ENCODE measurements around the gene NBEAL1.
"Not testable (repeated sequence)": the region's sequence is repeated elsewhere in the genome, so short reads cannot be mapped to it uniquely, and the experiment has no call there.

The NBEAL1 gene

DNA sequence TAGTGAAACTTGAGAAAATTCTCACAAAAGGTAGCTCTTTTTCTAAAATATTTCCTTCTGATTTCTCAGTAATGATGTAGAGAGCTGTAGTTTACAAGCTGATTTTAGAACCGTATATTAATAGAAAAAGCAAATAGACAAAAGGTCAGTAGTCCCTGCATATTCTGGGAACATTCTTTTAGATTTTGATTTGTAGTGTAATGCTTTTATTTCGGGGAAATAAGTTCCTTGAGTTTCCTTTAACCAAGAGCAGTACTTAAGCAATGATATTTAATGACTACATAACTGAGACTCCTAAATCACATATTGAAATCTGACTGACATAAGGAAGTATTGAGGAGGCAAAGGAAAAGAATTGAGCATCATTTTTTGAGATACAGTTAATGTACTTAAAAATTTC lies 22.4 kb downstream of the NBEAL1 start:
- in situ Hi-C loops (cut with HindIII; ENCODE audit: low sequenced_read_pairs): loop anchor here (10.0 kb wide), 1 partner anchor 58 kb away; no protein-coding TSS in a partner anchor

DNA sequence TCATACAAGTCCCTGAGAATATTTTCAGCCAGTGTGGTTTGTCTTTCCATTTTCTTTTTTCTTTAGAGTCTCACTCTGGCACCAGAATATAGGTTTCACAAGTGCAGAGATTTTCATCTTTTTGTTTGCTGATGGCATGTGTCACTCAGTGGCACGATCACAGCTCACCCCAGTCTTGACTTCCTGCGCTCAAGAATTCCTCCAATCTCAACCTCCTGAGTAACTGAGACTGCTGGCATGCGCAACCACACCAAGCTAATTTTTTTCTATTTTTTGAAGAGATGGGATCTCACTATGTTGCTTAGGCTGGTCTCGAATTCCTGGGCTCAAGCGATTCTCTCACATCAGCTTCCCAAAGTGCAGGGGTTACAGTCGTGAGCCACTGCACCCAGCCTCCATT lies 23.9 kb downstream of the NBEAL1 start:
- in situ Hi-C loops (cut with HindIII; ENCODE audit: low sequenced_read_pairs): loop anchor here (10.0 kb wide), 1 partner anchor 56 kb away; no protein-coding TSS in a partner anchor

DNA sequence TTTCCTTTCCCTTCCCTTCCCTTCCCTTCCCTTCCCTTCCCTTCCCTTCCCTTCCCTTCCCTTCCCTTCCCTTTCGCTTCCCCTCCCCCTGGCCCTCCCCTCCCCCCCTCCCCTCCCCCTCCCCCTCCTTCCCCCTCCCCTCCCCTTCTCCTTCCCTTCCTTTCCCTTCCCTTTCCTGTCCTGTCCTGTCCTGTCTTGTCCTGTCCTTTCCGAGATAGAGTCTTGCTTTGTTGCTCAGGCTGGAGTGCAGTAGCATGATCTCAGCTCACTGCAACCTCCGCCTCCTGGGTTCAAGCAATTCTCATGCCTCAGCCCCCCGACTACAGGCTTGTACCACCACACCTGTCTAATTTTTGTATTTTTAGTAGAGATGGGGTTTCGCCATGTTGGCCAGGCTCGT lies 24.5 kb downstream of the NBEAL1 start:
- in situ Hi-C loops (cut with HindIII; ENCODE audit: low sequenced_read_pairs): loop anchor here (10.0 kb wide), 1 partner anchor 56 kb away; no protein-coding TSS in a partner anchor

DNA sequence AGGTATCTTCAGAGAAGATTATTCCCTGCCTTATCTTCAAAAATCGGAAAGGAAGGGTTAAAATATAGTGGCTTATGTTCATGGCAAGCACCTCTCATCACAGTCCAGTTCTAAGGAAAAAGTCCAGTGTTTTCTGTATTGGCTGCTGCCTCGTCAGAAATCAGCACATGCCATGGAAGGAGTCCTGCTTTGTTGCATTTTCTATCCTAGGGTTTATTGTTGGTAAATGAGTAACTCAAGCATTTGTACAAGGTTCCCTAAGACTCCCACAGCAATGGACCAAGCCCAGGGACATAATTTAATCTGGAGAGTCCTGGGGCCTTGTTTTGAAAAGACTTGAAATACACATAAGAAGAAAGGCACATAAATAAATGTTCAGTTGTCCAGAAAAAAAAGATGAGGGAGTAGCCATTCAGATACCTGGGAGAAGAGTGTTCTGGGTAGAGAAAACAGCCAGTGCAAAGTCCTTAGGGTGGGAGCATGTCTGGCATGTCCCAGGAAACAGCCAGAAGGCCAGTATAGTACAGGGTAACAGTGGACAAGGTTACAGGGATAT lies 26.4 kb downstream of the NBEAL1 start:
- in situ Hi-C loops (cut with HindIII; ENCODE audit: low sequenced_read_pairs): no loop called here

DNA sequence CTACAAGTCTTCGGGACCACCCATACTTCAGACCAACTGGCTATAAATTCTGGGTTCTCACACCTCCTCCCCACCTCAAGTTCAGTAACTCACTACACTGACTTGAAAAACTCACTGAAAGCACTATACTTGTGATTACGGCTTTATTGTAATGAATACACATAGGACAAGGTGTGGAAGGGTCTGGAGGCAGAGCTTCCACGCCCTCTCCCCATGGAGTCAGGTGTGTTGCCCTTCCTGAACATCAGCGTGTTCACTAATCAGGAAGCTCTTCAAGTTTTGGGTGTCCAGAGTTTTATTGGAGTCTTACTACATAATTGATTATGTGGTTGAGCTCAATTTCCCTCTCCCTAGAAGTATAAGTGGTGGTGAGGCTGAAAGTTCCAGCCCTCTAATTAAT lies 27.5 kb downstream of the NBEAL1 start:
- in situ Hi-C loops (cut with HindIII; ENCODE audit: low sequenced_read_pairs): no loop called here

DNA sequence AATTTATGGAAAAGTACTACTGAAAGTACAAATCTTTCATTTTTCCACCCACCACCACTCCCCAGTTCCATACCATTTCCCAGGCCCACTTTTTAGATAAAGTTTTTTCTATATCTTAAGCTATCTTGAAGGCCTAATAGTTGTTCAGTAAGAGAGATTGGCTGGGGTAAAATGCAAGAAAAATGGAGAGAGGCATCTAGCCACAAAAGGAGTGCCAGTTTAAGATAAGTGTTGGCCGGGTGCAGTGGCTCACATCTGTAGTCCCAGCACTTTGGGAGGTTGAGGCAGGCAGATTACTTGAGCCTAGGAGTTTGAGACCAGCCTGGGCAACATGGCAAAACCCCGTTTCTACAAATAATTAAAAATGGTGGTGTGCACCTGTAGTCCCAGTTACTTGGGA lies 28.6 kb downstream of the NBEAL1 start:
- in situ Hi-C loops (cut with HindIII; ENCODE audit: low sequenced_read_pairs): no loop called here

DNA sequence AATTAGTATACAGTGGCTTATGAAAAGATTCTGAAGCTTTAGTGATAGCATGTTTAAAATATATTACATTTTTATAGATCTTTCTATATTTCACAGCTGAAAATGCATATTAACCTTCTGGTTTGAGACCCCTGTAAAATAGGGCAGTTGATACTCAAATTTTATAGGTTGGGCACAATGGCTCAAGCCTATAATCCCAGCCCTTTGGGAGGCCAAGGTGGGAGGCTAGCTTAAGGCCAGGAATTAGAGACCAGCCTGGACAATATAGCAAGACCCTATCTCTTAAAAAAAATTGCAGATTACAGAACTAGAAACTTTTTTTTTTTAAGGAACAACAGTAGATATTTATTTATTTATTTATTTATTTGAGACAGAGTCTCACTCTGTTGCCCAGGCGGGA lies 31.2 kb downstream of the NBEAL1 start:
- in situ Hi-C loops (cut with HindIII; ENCODE audit: low sequenced_read_pairs): no loop called here

DNA sequence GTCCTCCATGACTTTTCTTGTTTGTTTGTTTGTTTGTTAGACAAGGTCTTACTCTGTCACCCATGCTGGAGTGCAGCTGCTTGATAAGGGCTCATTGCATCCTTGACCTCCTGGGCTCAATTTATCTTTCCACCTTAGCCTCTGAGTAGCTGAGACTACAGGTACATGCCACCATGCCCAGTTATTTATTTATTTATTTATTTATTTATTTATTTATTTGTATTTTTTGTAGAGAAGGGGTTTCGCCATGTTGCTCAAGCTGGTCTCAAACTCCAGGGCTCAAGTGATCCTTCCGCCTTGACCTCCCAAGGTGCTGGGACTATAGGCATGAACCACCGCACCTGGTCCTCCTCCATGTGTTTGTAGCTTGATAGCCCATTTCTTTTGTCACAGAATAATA lies 37.9 kb downstream of the NBEAL1 start:
- in situ Hi-C loops (cut with HindIII; ENCODE audit: low sequenced_read_pairs): no loop called here

DNA sequence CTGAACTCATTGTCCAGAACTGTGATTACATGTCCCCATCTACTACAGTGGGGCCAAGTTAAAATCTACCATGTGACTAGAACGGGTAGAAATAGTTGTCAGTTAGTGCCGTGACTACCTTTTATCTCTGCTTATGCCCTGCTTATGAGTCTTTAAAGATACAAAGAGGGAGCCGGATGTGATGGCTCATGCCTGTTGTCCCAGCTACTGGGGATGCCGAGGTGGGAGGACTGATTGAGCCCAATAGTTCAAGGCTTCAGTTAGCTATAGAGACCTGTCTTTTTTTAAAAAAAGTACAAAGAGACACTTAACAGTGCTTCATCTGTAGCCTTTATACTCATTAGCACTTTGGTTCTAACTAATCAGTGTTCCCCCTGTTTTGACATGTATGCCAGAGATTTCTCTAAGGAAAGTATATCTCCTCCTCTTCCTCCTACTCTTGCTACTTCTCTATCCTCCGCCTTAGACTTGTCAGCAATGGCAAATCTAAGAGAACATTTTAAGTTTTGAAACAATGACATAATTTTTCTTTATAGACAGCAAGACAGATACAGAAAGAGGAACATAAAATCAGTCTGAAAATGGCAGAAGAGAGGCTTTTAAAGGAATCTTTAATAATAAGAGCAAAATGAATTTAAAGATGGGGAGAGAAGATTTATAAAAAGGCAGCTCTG lies 45.0 kb downstream of the NBEAL1 start:
- in situ Hi-C loops (cut with HindIII; ENCODE audit: low sequenced_read_pairs): no loop called here

DNA sequence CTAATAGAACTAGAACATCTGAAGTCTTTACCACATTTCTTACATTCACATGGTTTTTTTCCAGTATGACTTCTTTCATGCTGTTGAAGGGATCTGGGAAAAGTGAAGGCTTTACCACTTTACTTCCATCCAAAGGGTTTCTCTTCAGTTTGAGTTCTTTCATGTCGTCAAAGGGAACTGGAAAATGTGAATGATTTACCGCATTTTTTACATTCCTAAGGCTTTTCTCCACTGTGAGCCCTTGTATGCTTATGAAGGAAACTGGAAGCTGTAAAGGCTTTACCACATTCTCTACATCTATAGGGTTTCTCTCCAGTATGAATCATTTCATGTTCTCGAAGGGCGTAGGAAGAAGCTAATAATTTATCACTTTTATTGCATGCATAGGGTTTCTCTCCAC lies 46.7 kb downstream of the NBEAL1 start:
- in situ Hi-C loops (cut with HindIII; ENCODE audit: low sequenced_read_pairs): no loop called here

DNA sequence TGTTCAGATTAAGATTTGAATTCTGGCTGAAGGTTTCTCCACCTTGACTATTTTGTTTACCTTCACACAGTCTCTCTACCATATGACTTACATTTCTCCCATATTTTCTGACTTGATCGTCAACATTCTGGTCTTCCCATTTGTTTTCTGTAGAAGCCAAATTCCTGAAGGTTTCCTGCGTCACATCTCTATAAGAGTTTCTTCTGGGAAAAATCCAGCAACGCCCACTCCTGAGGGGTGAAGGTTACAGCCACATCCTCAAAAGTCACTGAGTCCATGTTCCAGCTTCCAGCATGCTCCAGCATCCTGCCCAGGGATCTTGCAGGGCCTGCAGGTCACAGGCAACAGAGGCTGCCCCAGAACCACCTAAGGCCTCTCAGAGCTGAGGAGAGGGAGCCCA lies 47.5 kb downstream of the NBEAL1 start:
- in situ Hi-C loops (cut with HindIII; ENCODE audit: low sequenced_read_pairs): no loop called here

DNA sequence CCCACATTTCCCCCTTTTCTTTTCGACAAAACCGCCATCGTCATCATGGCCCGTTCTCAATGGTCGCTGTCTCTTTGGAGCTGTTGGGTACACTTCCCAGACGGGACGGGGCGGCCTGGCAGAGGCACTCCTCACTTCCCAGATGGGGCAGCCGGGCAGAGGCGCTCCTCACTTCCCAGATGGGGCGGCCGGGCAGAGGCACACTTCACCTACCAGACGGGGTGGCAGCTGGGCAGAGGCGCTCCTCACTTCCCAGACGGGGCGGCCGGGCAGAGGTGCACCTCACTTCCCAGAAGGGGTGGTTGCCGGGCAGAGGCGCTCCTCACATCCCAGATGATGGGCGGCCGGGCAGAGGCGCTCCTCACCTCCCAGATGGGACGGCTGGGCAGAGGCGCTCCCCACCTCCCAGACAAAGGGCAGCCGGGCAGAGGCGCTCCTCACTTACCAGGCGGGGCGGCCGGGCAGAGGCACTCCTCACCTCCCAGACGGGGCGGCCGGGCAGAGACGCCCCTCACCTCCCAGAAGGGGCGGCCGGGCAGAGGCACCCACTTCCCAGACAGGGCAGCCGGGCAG lies 51.9 kb downstream of the NBEAL1 start:
- in situ Hi-C loops (cut with HindIII; ENCODE audit: low sequenced_read_pairs): not testable (repeated sequence)

DNA sequence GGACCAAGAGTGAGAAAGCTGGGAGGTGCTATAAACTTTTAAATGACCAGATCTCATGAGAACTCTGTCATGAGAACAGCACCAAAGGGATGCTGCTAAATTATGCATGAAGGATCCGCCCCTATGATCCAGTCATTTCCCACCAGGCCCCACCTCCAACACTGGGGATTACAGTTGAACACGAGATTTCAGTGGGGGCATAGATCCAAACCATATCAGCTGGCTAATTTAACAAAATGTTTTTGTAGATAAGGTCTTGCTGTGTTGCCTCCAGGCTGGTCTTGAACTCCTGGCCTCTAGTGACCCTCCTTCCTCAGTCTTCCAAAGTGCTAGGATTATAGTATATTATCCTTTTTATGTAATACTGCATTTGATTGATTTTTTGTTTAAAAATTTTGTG lies 56.0 kb downstream of the NBEAL1 start:
- in situ Hi-C loops (cut with HindIII; ENCODE audit: low sequenced_read_pairs): no loop called here

DNA sequence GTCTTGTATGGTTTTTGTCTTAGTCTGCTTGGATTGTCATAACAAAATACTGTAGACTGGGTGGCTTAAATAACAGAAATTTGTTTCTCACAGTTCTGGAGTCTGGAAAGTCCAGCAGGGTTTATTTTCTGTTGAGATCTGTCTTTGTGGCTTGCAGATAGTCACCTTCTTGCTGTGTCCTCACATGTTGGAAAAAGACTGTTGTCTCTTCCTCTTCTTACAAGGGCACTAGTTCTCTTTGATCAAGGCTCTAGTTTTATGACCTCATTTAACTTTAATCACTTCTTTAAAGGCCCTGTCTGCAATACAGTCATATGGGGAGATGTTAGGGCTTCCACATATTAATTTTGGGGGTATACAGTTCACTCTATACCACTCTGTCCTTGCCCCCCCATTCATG lies 56.5 kb downstream of the NBEAL1 start:
- in situ Hi-C loops (cut with HindIII; ENCODE audit: low sequenced_read_pairs): no loop called here

DNA sequence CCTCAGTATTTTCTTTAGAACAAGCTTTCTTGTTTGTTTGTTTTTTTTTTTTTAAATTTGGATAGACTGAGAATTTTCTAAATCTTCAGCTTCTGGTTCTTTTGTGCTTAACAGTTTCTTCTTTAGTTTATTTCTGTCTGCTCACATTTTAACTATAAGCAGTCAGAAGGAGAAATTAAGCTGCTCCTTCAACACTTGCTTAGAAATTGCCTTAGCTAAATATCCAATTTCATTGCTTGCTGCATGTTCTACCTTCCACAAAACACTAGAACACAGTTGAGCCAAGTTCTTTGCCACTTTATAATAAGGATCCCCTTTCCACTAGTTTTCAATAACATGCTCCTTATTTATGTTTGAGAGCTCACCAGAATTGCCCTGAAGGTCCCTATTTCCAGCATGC lies 57.7 kb downstream of the NBEAL1 start:
- in situ Hi-C loops (cut with HindIII; ENCODE audit: low sequenced_read_pairs): no loop called here

DNA sequence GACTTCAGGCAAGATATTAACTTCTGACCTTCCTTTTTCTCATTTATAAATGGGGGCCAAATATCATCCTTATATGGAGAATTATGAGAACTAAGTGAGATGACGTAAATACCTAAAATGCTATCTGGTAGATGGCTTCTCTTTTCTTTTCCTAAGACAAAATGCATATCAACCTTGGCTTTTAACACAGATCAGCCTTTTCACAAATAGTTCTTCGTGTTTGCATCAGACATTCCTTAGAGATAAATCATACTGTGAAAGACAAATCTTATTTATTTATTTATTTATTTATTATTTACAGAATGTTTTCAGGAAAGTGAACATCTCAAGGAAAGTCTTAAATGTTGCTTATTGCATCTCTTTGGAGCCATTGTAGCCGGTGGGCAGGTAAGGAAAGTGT lies 62.8 kb downstream of the NBEAL1 start:
- in situ Hi-C loops (cut with HindIII; ENCODE audit: low sequenced_read_pairs): no loop called here

DNA sequence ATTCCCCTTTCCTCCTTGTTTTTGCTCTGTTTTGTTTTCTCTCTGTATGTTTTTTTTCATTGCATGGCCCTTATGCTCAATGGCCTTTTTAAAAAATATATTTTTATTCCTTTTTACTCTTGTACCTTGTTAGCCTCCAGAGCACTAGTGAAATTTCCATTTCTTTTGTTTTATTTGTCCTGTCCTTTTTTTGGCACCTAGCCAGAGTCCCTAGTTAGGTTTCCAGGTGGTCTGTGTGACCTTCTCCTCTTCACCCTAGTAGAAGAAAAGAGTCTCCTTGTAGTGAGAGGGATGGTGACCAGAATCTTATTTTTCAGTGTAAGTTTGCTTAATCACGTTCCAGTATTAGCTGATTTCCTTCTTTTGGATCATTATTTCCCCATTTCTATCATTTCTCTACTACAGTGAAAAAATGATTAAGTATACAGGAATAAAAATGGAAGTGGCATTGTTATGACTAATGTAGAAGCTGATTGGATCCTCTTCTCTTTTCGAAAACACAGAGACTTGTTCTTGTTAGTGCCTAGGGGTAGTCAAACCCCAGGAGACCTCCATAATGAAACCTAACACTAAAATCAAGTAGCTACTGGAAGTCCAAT lies 65.9 kb downstream of the NBEAL1 start:
- in situ Hi-C loops (cut with HindIII; ENCODE audit: low sequenced_read_pairs): no loop called here

DNA sequence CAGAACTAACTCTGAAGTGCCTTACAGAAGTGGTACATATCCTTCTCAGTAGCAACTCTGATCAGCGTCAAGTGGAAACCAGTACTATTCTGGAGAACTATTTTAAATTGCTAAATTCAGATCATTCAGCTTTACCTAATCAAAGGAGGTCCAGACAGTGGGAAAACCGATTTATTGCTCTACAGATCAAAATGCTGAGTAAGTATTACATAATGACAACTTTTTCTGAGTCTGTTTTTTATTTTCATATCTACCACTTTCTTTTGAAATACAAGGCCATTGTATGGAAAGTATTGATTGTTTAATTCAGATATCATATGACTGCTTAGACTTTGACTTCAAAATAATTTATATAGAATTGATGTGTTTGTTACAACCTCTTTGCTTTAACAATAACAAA lies 68.7 kb downstream of the NBEAL1 start:
- in situ Hi-C loops (cut with HindIII; ENCODE audit: low sequenced_read_pairs): no loop called here

DNA sequence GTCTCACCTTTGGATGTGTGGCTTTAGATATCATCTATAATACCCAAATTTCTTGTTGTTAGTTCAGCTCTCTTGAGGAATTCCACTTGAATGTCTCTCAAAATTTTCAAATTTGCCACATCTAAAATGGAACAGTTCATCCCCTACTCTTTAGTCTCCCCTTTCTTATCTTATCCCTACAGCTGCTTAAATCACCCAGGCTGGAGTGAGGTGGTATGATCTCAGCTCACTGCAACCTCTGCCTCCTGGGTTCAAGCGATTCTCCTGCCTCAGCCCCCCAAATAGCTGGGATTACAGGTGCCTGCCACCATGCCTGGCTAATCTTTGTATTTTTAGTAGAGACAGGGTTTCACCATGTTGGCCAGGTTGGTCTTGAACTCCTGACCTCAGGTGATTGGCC lies 71.7 kb downstream of the NBEAL1 start:
- in situ Hi-C loops (cut with HindIII; ENCODE audit: low sequenced_read_pairs): not testable (repeated sequence)

DNA sequence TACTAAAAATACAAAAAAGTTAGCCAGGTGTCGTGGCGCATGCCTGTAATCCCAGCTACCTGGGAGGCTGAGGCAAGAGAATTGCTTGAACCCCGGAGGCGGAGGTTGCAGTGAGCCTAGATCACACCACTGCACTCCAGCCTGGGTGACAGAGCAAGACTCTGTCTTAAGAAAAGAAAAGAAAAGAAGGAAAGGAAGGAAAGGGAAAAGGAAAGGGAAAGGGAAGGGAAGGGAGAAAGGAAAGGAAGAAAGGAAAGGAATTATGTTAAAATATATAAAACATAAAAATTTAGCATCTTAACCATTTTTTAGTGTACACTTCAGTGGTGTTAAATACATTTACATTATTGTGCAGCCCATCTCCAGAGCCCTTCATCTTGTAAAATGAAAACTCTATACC lies 76.0 kb downstream of the NBEAL1 start:
- in situ Hi-C loops (cut with HindIII; ENCODE audit: low sequenced_read_pairs): loop anchor here (10.0 kb wide), 1 partner anchor 56 kb away; no protein-coding TSS in a partner anchor

DNA sequence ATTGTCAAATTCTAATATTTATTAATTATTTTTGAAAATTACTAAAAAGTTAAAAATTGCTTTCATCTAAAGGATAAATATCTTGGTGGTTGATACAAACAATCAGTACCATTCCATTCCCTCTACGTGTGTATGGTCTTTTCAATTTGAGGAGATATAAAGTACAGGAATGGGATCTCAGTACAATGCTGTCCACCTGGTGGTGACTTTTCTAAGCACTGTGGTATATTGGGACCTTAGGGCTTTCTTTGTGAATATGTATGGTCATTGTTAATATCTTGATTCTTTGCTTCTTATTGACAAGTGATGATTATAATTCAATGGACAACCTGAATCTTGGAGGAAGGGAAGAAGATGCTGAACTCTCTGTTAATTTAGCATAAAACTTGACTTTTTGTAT lies 83.1 kb downstream of the NBEAL1 start:
- in situ Hi-C loops (cut with HindIII; ENCODE audit: low sequenced_read_pairs): loop anchor here (10.0 kb wide), 1 partner anchor 63 kb away; no protein-coding TSS in a partner anchor

DNA sequence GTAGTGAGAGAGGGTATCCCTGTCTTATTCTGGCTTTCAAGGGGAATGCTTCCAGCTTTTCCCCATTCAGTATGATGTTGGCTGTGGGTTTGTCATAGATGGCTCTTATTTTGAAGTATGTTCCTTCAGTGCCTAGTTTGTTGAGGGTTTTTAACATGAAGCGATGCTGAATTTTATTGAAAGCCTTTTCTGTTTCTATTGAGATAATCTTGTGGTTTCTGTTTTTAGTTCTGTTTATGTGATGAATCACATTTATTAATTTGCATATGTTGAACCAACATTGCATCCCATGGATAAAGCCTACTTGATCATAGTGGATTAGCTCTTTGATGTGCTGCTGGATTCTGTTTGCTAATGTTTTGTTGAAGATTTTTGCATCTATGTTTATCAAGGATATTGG lies 87.7 kb downstream of the NBEAL1 start:
- in situ Hi-C loops (cut with HindIII; ENCODE audit: low sequenced_read_pairs): not testable (repeated sequence)
